Measurements from ENCODE around the gene NIM1K. TPM values are rescaled to one million over a fixed set of nuclear protein-coding genes. Genes with fewer than 3 reads are reported as not detected.

Gene NIM1K
- total and polyA plus RNA-seq, 4 donors: 7.9 to 18.4 (median 13.0) TPM

GRCh38 chr5:43232943-43233833, 41.2 kb downstream of the NIM1K start:
- H3K36me3 ChIP-seq (ENCODE audit: control insufficient read depth, insufficient read depth, low read length): no peaks in the 10 kb centered on the region
- no peak overlapping the region for H3K27ac ChIP-seq (ENCODE audit: low read depth, low read length)
- H3K27me3 ChIP-seq (ENCODE audit: control insufficient read depth, insufficient read depth, low read length): no peaks in the 10 kb centered on the region
- no peaks in the 10 kb centered on the region for H3K9me3 ChIP-seq (ENCODE audit: control insufficient read depth, insufficient read depth, low read length)
- 65% methylated on average over 6 of the region's 15 CpGs for WGBS (ENCODE audit: insufficient coverage)
- no peak overlapping the region for H3K4me3 ChIP-seq (ENCODE audit: low read depth, low read length)
- no peaks in the 10 kb centered on the region for H3K4me1 ChIP-seq (ENCODE audit: control insufficient read depth, insufficient read depth, low read length)
- DNase-seq (ENCODE audit: low read depth in 4 of 6, low spot score in 6 of 6): no peak

GRCh38 chr5:43233946-43234345, 41.9 kb downstream of the NIM1K start:
- no peak for DNase-seq (ENCODE audit: low read depth in 4 of 6, low spot score in 6 of 6)
- H3K36me3 ChIP-seq (ENCODE audit: control insufficient read depth, insufficient read depth, low read length): no peaks in the 10 kb centered on the region
- no peak overlapping the region for H3K27ac ChIP-seq (ENCODE audit: low read depth, low read length)
- no peaks in the 10 kb centered on the region for H3K9me3 ChIP-seq (ENCODE audit: control insufficient read depth, insufficient read depth, low read length)
- WGBS (ENCODE audit: insufficient coverage): no CpG with 5 or more reads among the region's 3 CpGs
- no peak overlapping the region for H3K4me3 ChIP-seq (ENCODE audit: low read depth, low read length)
- H3K27me3 ChIP-seq (ENCODE audit: control insufficient read depth, insufficient read depth, low read length): no peaks in the 10 kb centered on the region
- no peaks in the 10 kb centered on the region for H3K4me1 ChIP-seq (ENCODE audit: control insufficient read depth, insufficient read depth, low read length)

- 79% methylated on average over 2 of the region's 5 CpGs for WGBS (ENCODE audit: insufficient coverage)
- no peak for DNase-seq (ENCODE audit: low read depth in 4 of 6, low spot score in 6 of 6)
Measured at GRCh38 chr5:43236653-43237355, 44.8 kb downstream of the NIM1K start.

GRCh38 chr5:43242196-43242595, 50.2 kb downstream of the NIM1K start:
- DNase-seq (ENCODE audit: low read depth in 4 of 6, low spot score in 6 of 6): no peak
- 50% methylated on average over 1 of the region's 1 CpG for WGBS (ENCODE audit: insufficient coverage)

More at GRCh38 chr5:43236653-43237355, 44.8 kb downstream of the NIM1K start:
- H3K36me3 ChIP-seq (ENCODE audit: control insufficient read depth, insufficient read depth, low read length): no peaks in the 10 kb centered on the region
- H3K4me3 ChIP-seq (ENCODE audit: low read depth, low read length): no peak overlapping the region
- H3K9me3 ChIP-seq (ENCODE audit: control insufficient read depth, insufficient read depth, low read length): no peaks in the 10 kb centered on the region
- H3K27me3 ChIP-seq (ENCODE audit: control insufficient read depth, insufficient read depth, low read length): no peaks in the 10 kb centered on the region
- H3K4me1 ChIP-seq (ENCODE audit: control insufficient read depth, insufficient read depth, low read length): no peaks in the 10 kb centered on the region
- H3K27ac ChIP-seq (ENCODE audit: low read depth, low read length): no peak overlapping the region

GRCh38 chr5:43243270-43243669, 51.2 kb downstream of the NIM1K start:
- no peaks in the 10 kb centered on the region for H3K27me3 ChIP-seq (ENCODE audit: control insufficient read depth, insufficient read depth, low read length)
- H3K27ac ChIP-seq (ENCODE audit: low read depth, low read length): no peak overlapping the region
- DNase-seq (ENCODE audit: low read depth in 4 of 6, low spot score in 6 of 6): no peak
- H3K4me1 ChIP-seq (ENCODE audit: control insufficient read depth, insufficient read depth, low read length): no peaks in the 10 kb centered on the region
- H3K36me3 ChIP-seq (ENCODE audit: control insufficient read depth, insufficient read depth, low read length): peaks cover 19% of the 10 kb centered on the region
- H3K9me3 ChIP-seq (ENCODE audit: control insufficient read depth, insufficient read depth, low read length): no peaks in the 10 kb centered on the region
- H3K4me3 ChIP-seq (ENCODE audit: low read depth, low read length): no peak overlapping the region

More at GRCh38 chr5:43242196-43242595, 50.2 kb downstream of the NIM1K start:
- Histone ChIP-seq H3K4me3 (ENCODE audit: low read depth, low read length) (no peak overlapping the region), H3K9me3 (ENCODE audit: control insufficient read depth, insufficient read depth, low read length) (no peaks in the 10 kb centered on the region), H3K36me3 (ENCODE audit: control insufficient read depth, insufficient read depth, low read length) (peaks cover 19% of the 10 kb centered on the region), H3K27ac (ENCODE audit: low read depth, low read length) (no peak overlapping the region), H3K27me3 (ENCODE audit: control insufficient read depth, insufficient read depth, low read length) (no peaks in the 10 kb centered on the region), H3K4me1 (ENCODE audit: control insufficient read depth, insufficient read depth, low read length) (no peaks in the 10 kb centered on the region)

GRCh38 chr5:43244823-43245565, 53.0 kb downstream of the NIM1K start:
- no peaks in the 10 kb centered on the region for H3K9me3 ChIP-seq (ENCODE audit: control insufficient read depth, insufficient read depth, low read length)
- H3K27ac ChIP-seq (ENCODE audit: low read depth, low read length): no peak overlapping the region
- 49% methylated on average over 9 of the region's 11 CpGs for WGBS (ENCODE audit: insufficient coverage)
- H3K36me3 ChIP-seq (ENCODE audit: control insufficient read depth, insufficient read depth, low read length): peaks cover 19% of the 10 kb centered on the region
- H3K27me3 ChIP-seq (ENCODE audit: control insufficient read depth, insufficient read depth, low read length): no peaks in the 10 kb centered on the region
- no peak for DNase-seq (ENCODE audit: low read depth in 4 of 6, low spot score in 6 of 6)
- H3K4me3 ChIP-seq (ENCODE audit: low read depth, low read length): no peak overlapping the region
- no peaks in the 10 kb centered on the region for H3K4me1 ChIP-seq (ENCODE audit: control insufficient read depth, insufficient read depth, low read length)

GRCh38 chr5:43245724-43246385, 53.8 kb downstream of the NIM1K start:
- no peaks in the 10 kb centered on the region for H3K27me3 ChIP-seq (ENCODE audit: control insufficient read depth, insufficient read depth, low read length)
- DNase-seq (ENCODE audit: low read depth in 4 of 6, low spot score in 6 of 6): no peak
- peaks cover 19% of the 10 kb centered on the region for H3K36me3 ChIP-seq (ENCODE audit: control insufficient read depth, insufficient read depth, low read length)
- no peaks in the 10 kb centered on the region for H3K9me3 ChIP-seq (ENCODE audit: control insufficient read depth, insufficient read depth, low read length)
- H3K4me3 ChIP-seq (ENCODE audit: low read depth, low read length): no peak overlapping the region
- H3K4me1 ChIP-seq (ENCODE audit: control insufficient read depth, insufficient read depth, low read length): no peaks in the 10 kb centered on the region
- H3K27ac ChIP-seq (ENCODE audit: low read depth, low read length): no peak overlapping the region
- 99% methylated on average over 12 of the region's 19 CpGs for WGBS (ENCODE audit: insufficient coverage)

GRCh38 chr5:43251754-43252153, 59.7 kb downstream of the NIM1K start:
- WGBS (ENCODE audit: insufficient coverage): no CpG with 5 or more reads among the region's 5 CpGs
- peaks cover 2% of the 10 kb centered on the region for H3K36me3 ChIP-seq (ENCODE audit: control insufficient read depth, insufficient read depth, low read length)
- H3K4me1 ChIP-seq (ENCODE audit: control insufficient read depth, insufficient read depth, low read length): no peaks in the 10 kb centered on the region
- H3K4me3 ChIP-seq (ENCODE audit: low read depth, low read length): no peak overlapping the region
- no peaks in the 10 kb centered on the region for H3K27me3 ChIP-seq (ENCODE audit: control insufficient read depth, insufficient read depth, low read length)
- H3K9me3 ChIP-seq (ENCODE audit: control insufficient read depth, insufficient read depth, low read length): no peaks in the 10 kb centered on the region
- H3K27ac ChIP-seq (ENCODE audit: low read depth, low read length): no peak overlapping the region
- no peak for DNase-seq (ENCODE audit: low read depth in 4 of 6, low spot score in 6 of 6)

GRCh38 chr5:43255704-43256103, 63.7 kb downstream of the NIM1K start:
- Histone ChIP-seq H3K9me3 (ENCODE audit: control insufficient read depth, insufficient read depth, low read length) (no peaks in the 10 kb centered on the region), H3K4me1 (ENCODE audit: control insufficient read depth, insufficient read depth, low read length) (no peaks in the 10 kb centered on the region), H3K27ac (ENCODE audit: low read depth, low read length) (no peak overlapping the region), H3K4me3 (ENCODE audit: low read depth, low read length) (no peak overlapping the region), H3K27me3 (ENCODE audit: control insufficient read depth, insufficient read depth, low read length) (no peaks in the 10 kb centered on the region), H3K36me3 (ENCODE audit: control insufficient read depth, insufficient read depth, low read length) (no peaks in the 10 kb centered on the region)
- WGBS (ENCODE audit: insufficient coverage): 87% methylated on average over 2 of the region's 2 CpGs
- DNase-seq (ENCODE audit: low read depth in 4 of 6, low spot score in 6 of 6): no peak

Measured in spinal cord (tissue), 10 donors.